ENCODE data around the gene ACSL5.
"Not testable (repeated sequence)": the region's sequence is repeated elsewhere in the genome, so short reads cannot be mapped to it uniquely, and the experiment has no call there.

The ACSL5 gene

DNA sequence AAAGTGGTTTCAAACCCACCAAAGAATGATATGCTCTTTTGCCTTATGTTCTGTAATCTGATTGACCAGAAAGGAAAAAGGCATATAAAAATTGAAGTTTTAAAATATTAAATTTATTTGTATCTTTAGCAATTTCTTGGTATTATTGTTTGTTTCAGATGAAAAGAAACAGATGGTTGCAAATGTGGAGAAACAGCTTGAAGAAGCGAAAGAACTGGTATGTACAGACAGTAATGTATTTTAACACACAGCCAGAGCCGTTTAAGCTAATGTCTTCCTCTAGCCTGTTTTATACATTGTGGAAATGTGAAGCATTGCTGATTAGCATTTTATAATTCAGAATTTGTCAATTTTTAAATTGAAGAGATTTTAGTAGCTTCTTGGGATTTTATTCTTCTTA is 86.5 kb downstream of the ACSL5 start:
- DNase-seq (ENCODE audit: low read depth) = no peak
- H3K4me3 ChIP-seq (ENCODE audit: low read depth, low read length) = no peak overlapping the region
- TF ChIP-seq, protein P1, sequence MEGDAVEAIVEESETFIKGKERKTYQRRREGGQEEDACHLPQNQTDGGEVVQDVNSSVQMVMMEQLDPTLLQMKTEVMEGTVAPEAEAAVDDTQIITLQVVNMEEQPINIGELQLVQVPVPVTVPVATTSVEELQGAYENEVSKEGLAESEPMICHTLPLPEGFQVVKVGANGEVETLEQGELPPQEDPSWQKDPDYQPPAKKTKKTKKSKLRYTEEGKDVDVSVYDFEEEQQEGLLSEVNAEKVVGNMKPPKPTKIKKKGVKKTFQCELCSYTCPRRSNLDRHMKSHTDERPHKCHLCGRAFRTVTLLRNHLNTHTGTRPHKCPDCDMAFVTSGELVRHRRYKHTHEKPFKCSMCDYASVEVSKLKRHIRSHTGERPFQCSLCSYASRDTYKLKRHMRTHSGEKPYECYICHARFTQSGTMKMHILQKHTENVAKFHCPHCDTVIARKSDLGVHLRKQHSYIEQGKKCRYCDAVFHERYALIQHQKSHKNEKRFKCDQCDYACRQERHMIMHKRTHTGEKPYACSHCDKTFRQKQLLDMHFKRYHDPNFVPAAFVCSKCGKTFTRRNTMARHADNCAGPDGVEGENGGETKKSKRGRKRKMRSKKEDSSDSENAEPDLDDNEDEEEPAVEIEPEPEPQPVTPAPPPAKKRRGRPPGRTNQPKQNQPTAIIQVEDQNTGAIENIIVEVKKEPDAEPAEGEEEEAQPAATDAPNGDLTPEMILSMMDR (IDR thresholded peaks at IDR 0.05; ENCODE audit: insufficient read depth, low read depth, low read length, missing control alignments) = no peak

GRCh38 chr10:112461029-112461887 is 87.3 kb downstream of the ACSL5 start:
- TF ChIP-seq, protein P1 (IDR thresholded peaks at IDR 0.05; ENCODE audit: insufficient read depth, low read depth, low read length, missing control alignments) = no peak
- no peak overlapping the region for H3K4me3 ChIP-seq (ENCODE audit: low read depth, low read length)
- no peak for DNase-seq (ENCODE audit: low read depth)

- not testable (repeated sequence) for DNase-seq (ENCODE audit: low read depth)
Measured at GRCh38 chr10:112464074-112464473, 90.2 kb downstream of the ACSL5 start.

DNA sequence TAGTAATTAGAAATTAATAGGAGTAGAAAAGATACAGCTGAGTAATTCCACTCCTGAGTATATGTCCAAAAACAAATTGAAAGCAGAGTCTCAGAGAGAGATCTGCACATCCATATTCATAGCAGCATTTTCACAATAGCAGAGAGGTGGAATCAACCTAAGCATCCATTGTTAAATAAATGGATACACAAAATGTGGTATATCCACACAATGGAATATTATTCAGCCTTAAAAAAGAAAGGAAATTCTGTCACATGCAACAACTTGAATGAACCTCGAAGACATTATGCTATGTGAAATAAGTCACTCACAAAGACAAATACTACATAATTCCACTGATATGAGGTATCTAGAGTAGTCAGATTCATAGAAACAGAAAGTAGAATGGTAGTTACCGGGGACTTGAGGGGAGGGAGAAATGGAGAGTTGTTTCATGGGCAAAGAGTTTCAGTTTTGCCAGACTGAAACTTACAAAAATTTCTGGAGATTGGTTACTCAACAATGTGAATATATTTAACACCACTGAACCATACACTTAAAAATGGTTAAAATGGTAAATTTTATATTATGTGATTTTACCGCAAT is 91.5 kb downstream of the ACSL5 start:
- H3K4me3 ChIP-seq (ENCODE audit: low read depth, low read length) = no peak overlapping the region
- TF ChIP-seq, protein P1 (IDR thresholded peaks at IDR 0.05; ENCODE audit: insufficient read depth, low read depth, low read length, missing control alignments) = no peak
- no peak for DNase-seq (ENCODE audit: low read depth)

More at GRCh38 chr10:112464074-112464473, 90.2 kb downstream of the ACSL5 start:
- not testable (repeated sequence) for H3K4me3 ChIP-seq (ENCODE audit: low read depth, low read length)

DNA sequence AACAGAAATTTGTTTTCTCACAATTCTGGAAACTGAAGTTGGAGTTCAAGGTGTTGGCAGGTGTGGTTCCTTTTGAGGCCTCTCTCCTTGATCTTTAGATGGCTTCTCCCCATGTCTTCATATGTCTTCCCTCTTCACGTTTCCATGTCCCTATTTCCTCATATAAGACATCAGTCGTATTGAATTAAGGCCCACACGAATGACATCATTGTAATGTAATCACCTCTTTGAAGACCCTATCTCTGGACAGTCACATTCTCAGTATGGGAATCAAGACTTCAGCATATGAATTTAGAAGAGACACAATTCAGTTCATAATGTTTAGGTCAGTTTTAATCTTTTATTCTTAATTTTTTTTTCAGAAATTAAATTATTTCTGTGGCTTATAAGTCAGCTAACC is 92.9 kb downstream of the ACSL5 start:
- TF ChIP-seq, protein P1 (IDR thresholded peaks at IDR 0.05; ENCODE audit: insufficient read depth, low read depth, low read length, missing control alignments) = no peak
- no peak overlapping the region for H3K4me3 ChIP-seq (ENCODE audit: low read depth, low read length)
- DNase-seq (ENCODE audit: low read depth) = no peak

DNA sequence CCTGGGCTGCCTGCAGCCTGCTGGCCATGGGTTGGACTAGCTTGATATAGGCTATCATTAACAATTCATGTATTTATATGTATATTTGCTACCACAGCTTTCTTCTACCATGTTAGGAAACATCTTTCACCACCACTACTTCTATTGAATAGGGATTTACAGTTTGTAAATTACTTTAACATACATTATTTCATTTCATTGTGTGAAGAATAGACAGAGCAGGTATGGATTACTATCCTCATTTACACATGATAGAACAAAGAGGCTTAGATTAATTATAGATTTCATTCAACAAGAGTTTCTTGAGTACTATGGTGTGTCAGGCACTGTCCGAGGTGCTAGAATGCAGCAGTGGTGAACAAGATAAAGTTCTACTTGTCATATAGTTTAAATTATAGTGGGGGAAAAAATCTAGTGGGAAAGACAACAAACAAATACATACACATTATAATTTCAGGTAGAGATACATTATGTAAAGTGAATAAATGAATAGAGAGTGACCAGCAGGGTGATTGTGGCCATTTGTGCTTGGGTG is 93.7 kb downstream of the ACSL5 start:
- TF ChIP-seq, protein P1 (IDR thresholded peaks at IDR 0.05; ENCODE audit: insufficient read depth, low read depth, low read length, missing control alignments) = no peak
- no peak for DNase-seq (ENCODE audit: low read depth)
- H3K4me3 ChIP-seq (ENCODE audit: low read depth, low read length) = no peak overlapping the region

- no peak overlapping the region for H3K4me3 ChIP-seq (ENCODE audit: low read depth, low read length)
- DNase-seq (ENCODE audit: low read depth) = peak; percentile 63
- TF ChIP-seq, protein P1 (IDR thresholded peaks at IDR 0.05; ENCODE audit: insufficient read depth, low read depth, low read length, missing control alignments) = peak; percentile 58
Measured at GRCh38 chr10:112471878-112472487, 98.1 kb downstream of the ACSL5 start.

Measured in GM12865 (cell line).